K562 (cell line): ENCODE results near the gene SCUBE2.

Experiments
- CBX2 ChIP-seq: fragments of 200-600 bp; sonication (generic); IDR thresholded peaks from one replicate; pipeline ENCODE4 v1.6.1; 2012; ENCODE audit warnings: mild to moderate bottlenecking, low read length, inconsistent platforms; ENCODE audit not compliant: insufficient read depth, poor library complexity, severe bottlenecking
- CTCF ChIP-seq, 3 experiments: IDR thresholded peaks in 2 of 3; conservative IDR thresholded peaks in 1 of 3; 2 replicates each; pipeline ENCODE4 v1.5.1; 2011 to 2012; ENCODE audit warnings: low read length in 3 of 3, mild to moderate bottlenecking in 3 of 3, control low read depth in 2 of 3, improper control_type of control experiment in 1 of 3, inconsistent platforms in 1 of 3, low read depth in 1 of 3, mixed read lengths in 1 of 3, moderate library complexity in 1 of 3; ENCODE audit not compliant: insufficient read depth in 2 of 3
- HIVEP1 ChIP-seq: fragments of 250-450 bp; sonication (Bioruptor Pico); IDR thresholded peaks from 2 replicates; pipeline ENCODE4 v1.4.0; 2020; ENCODE audit warnings: mild to moderate bottlenecking
- KLF10 ChIP-seq: fragments of 250-450 bp; sonication (Bioruptor Pico); IDR thresholded peaks from 2 replicates; pipeline ENCODE4 v1.6.1; 2021; ENCODE audit warnings: matching md5 sums
- MCM7 ChIP-seq, 2 experiments: fragments of 450-650 bp; IDR thresholded peaks; 2 replicates each; pipeline ENCODE4 v1.6.1; 2016 to 2018
- SMARCA5 ChIP-seq: fragments of 450-650 bp; IDR thresholded peaks from 2 replicates; pipeline ENCODE4 v1.6.1; 2016

- TF ChIP-seq SMARCA5 (no peak), KLF10 (CRISPR knock-in tag) (no peak), HIVEP1 (CRISPR knock-in tag) (no peak), CTCF (IDR thresholded peaks at IDR 0.05 in 2 of 3, conservative IDR thresholded peaks at IDR 0.05 in 1 of 3; ENCODE audit: insufficient read depth in 2 of 3, low read depth in 1 of 3, low read length in 3 of 3) (no peak), MCM7 (IDR thresholded peaks at IDR 0.05) (no peak), CBX2 (no peak)
These were observed 49.8 kb upstream of the SCUBE2 start for GRCh38 chr11:9141186-9141585.
